ENCODE measurements around the gene NBAS.

Gene NBAS

GRCh38 chr2:15385184-15385583 lies 175.9 kb downstream of the NBAS start:
- Histone ChIP-seq H3K9me3 (ENCODE audit: low read depth, low read length) (no peaks in the 10 kb centered on the region), H3K36me3 (ENCODE audit: insufficient read depth, low read length) (no peaks in the 10 kb centered on the region; the same call in 1 of the 2 replicates), H3K4me3 (no peak overlapping the region), H3K27ac (no peak overlapping the region), H3K9ac (ENCODE audit: insufficient read length) (no peak overlapping the region)
- no peak for DNase-seq (ENCODE audit: low read depth, low spot score)
- TF ChIP-seq FOXP2 (optimal IDR thresholded peaks at IDR 0.05; ENCODE audit: control extremely low read depth, extremely low read length, insufficient read depth) = no peak
- no peak for TF ChIP-seq EZH2 (IDR thresholded peaks at IDR 0.05)
- no peak for TF ChIP-seq POLR2AphosphoS5 (IDR thresholded peaks at IDR 0.05; ENCODE audit: borderline replicate concordance, low read depth, low read length)

- Histone ChIP-seq H3K36me3 (ENCODE audit: insufficient read depth, low read length) (no peaks in the 10 kb centered on the region; the same call in 1 of the 2 replicates), H3K4me3 (no peak overlapping the region)
- TF ChIP-seq FOXP2 (optimal IDR thresholded peaks at IDR 0.05; ENCODE audit: control extremely low read depth, extremely low read length, insufficient read depth) (no peak), POLR2AphosphoS5 (IDR thresholded peaks at IDR 0.05; ENCODE audit: borderline replicate concordance, low read depth, low read length) (no peak), EZH2 (IDR thresholded peaks at IDR 0.05) (no peak)
These were observed 177.3 kb downstream of the NBAS start for GRCh38 chr2:15383695-15384350.

GRCh38 chr2:15378148-15378908 lies 182.8 kb downstream of the NBAS start:
- Histone ChIP-seq H3K9ac (ENCODE audit: insufficient read length) (no peak overlapping the region), H3K4me3 (no peak overlapping the region), H3K9me3 (ENCODE audit: low read depth, low read length) (no peaks in the 10 kb centered on the region), H3K36me3 (ENCODE audit: insufficient read depth, low read length) (peaks cover 8% of the 10 kb centered on the region; the same call in 1 of the 2 replicates), H3K27ac (no peak overlapping the region)
- TF ChIP-seq POLR2AphosphoS5 (IDR thresholded peaks at IDR 0.05; ENCODE audit: borderline replicate concordance, low read depth, low read length) (no peak), FOXP2 (optimal IDR thresholded peaks at IDR 0.05; ENCODE audit: control extremely low read depth, extremely low read length, insufficient read depth) (no peak), EZH2 (IDR thresholded peaks at IDR 0.05) (no peak)
- no peak for DNase-seq (ENCODE audit: low read depth, low spot score)

More at GRCh38 chr2:15383695-15384350, 177.3 kb downstream of the NBAS start:
- Histone ChIP-seq H3K9ac (ENCODE audit: insufficient read length) (no peak overlapping the region), H3K9me3 (ENCODE audit: low read depth, low read length) (no peaks in the 10 kb centered on the region), H3K27ac (no peak overlapping the region)
- no peak for DNase-seq (ENCODE audit: low read depth, low spot score)

GRCh38 chr2:15377202-15377601 lies 183.9 kb downstream of the NBAS start:
- TF ChIP-seq EZH2 (IDR thresholded peaks at IDR 0.05) = no peak
- TF ChIP-seq FOXP2 (optimal IDR thresholded peaks at IDR 0.05; ENCODE audit: control extremely low read depth, extremely low read length, insufficient read depth) = no peak
- no peak for TF ChIP-seq POLR2AphosphoS5 (IDR thresholded peaks at IDR 0.05; ENCODE audit: borderline replicate concordance, low read depth, low read length)
- peaks cover 8% of the 10 kb centered on the region; the same call in 1 of the 2 replicates for H3K36me3 ChIP-seq (ENCODE audit: insufficient read depth, low read length)
- no peak overlapping the region for H3K9ac ChIP-seq (ENCODE audit: insufficient read length)

GRCh38 chr2:15372019-15372418 lies 189.1 kb downstream of the NBAS start:
- no peak for DNase-seq (ENCODE audit: low read depth, low spot score)
- H3K9ac ChIP-seq (ENCODE audit: insufficient read length) = no peak overlapping the region
- peaks cover 8% of the 10 kb centered on the region; the same call in 1 of the 2 replicates for H3K36me3 ChIP-seq (ENCODE audit: insufficient read depth, low read length)
- TF ChIP-seq FOXP2 (optimal IDR thresholded peaks at IDR 0.05; ENCODE audit: control extremely low read depth, extremely low read length, insufficient read depth) = no peak
- TF ChIP-seq POLR2AphosphoS5 (IDR thresholded peaks at IDR 0.05; ENCODE audit: borderline replicate concordance, low read depth, low read length) = no peak
- TF ChIP-seq EZH2 (IDR thresholded peaks at IDR 0.05) = no peak
- H3K27ac ChIP-seq = no peak overlapping the region
- H3K9me3 ChIP-seq (ENCODE audit: low read depth, low read length) = no peaks in the 10 kb centered on the region
- no peak overlapping the region for H3K4me3 ChIP-seq

More at GRCh38 chr2:15377202-15377601, 183.9 kb downstream of the NBAS start:
- no peak for DNase-seq (ENCODE audit: low read depth, low spot score)
- H3K9me3 ChIP-seq (ENCODE audit: low read depth, low read length) = no peaks in the 10 kb centered on the region
- no peak overlapping the region for H3K27ac ChIP-seq
- H3K4me3 ChIP-seq = no peak overlapping the region

- Histone ChIP-seq H3K36me3 (ENCODE audit: insufficient read depth, low read length) (peaks cover 15% of the 10 kb centered on the region), H3K27ac (no peak overlapping the region), H3K9me3 (ENCODE audit: low read depth, low read length) (no peaks in the 10 kb centered on the region), H3K9ac (ENCODE audit: insufficient read length) (no peak overlapping the region), H3K4me3 (no peak overlapping the region)
- TF ChIP-seq POLR2AphosphoS5 (IDR thresholded peaks at IDR 0.05; ENCODE audit: borderline replicate concordance, low read depth, low read length) = no peak
- TF ChIP-seq EZH2 (IDR thresholded peaks at IDR 0.05) = no peak
- TF ChIP-seq FOXP2 (optimal IDR thresholded peaks at IDR 0.05; ENCODE audit: control extremely low read depth, extremely low read length, insufficient read depth) = no peak
- DNase-seq (ENCODE audit: low read depth, low spot score) = no peak
These were observed 192.0 kb downstream of the NBAS start for GRCh38 chr2:15369129-15369528.

GRCh38 chr2:15367715-15368114 lies 193.4 kb downstream of the NBAS start:
- peaks cover 12% of the 10 kb centered on the region for H3K36me3 ChIP-seq (ENCODE audit: insufficient read depth, low read length)
- no peak overlapping the region for H3K27ac ChIP-seq
- H3K9me3 ChIP-seq (ENCODE audit: low read depth, low read length) = no peaks in the 10 kb centered on the region
- H3K9ac ChIP-seq (ENCODE audit: insufficient read length) = no peak overlapping the region
- no peak for DNase-seq (ENCODE audit: low read depth, low spot score)
- no peak overlapping the region for H3K4me3 ChIP-seq
- TF ChIP-seq EZH2 (IDR thresholded peaks at IDR 0.05) (no peak), POLR2AphosphoS5 (IDR thresholded peaks at IDR 0.05; ENCODE audit: borderline replicate concordance, low read depth, low read length) (no peak)

- Histone ChIP-seq H3K27ac (no peak overlapping the region), H3K9me3 (ENCODE audit: low read depth, low read length) (no peaks in the 10 kb centered on the region), H3K36me3 (ENCODE audit: insufficient read depth, low read length) (peaks cover 12% of the 10 kb centered on the region), H3K4me3 (no peak overlapping the region), H3K9ac (ENCODE audit: insufficient read length) (no peak overlapping the region)
- DNase-seq (ENCODE audit: low read depth, low spot score) = no peak
- TF ChIP-seq FOXP2 (optimal IDR thresholded peaks at IDR 0.05; ENCODE audit: control extremely low read depth, extremely low read length, insufficient read depth) = no peak
- TF ChIP-seq POLR2AphosphoS5 (IDR thresholded peaks at IDR 0.05; ENCODE audit: borderline replicate concordance, low read depth, low read length) = no peak
- TF ChIP-seq EZH2 (IDR thresholded peaks at IDR 0.05) = no peak
These were observed 193.9 kb downstream of the NBAS start for GRCh38 chr2:15367205-15367604.

Measured in SK-N-MC (cell line).